HCT116 (cell line): ENCODE results near the gene WDR37. TPM values are rescaled to one million over a fixed set of nuclear protein-coding genes. Genes with fewer than 3 reads are reported as not detected.

Experiments
- ATAC-seq: fragments of 200-7000 bp; cut with Tn5 transposase; 2 replicates; pipeline ENCODE4 v1.9.1; 2020; ENCODE audit warnings: mild to moderate bottlenecking, moderate library complexity
- BruUV-seq: library from RNA; stranded (reverse); fragments of 400-500 nt; replicated peaks from 2 replicates; lab custom pipeline; 2021; lab: Mats Ljungman, UMichigan
- CTCF ChIA-PET: fragments of 300-600 bp; sonication (Branson Sonifier 250); formaldehyde crosslinking; loops from one replicate; lab custom pipeline; 2021; ENCODE audit warnings: antibody characterized with exemption; lab: Charles Lee
- POLR2A ChIA-PET: fragments of 300-600, 350-600 bp; sonication (Branson Sonifier 250); formaldehyde crosslinking; loops from one replicate; lab custom pipeline; 2021; ENCODE audit warnings: antibody characterized with exemption; lab: Charles Lee
- RAD21 ChIA-PET, 2 experiments: fragments of 300-600 bp; sonication (Branson Sonifier 250); formaldehyde crosslinking; loops; one replicate each; lab custom pipeline; 2023; ENCODE audit warnings: low total read pairs in 2 of 2; ENCODE audit not compliant: uncharacterized antibody in 2 of 2, unreplicated experiment in 2 of 2, low non-redundant PET in 1 of 2; lab: Charles Lee
- DNase-seq: peaks from one replicate; pipeline ENCODE4 v3.0.0-alpha.2; 2010; ENCODE audit warnings: low read depth, low spot score
- H2AFZ ChIP-seq: fragments of 200-600 bp; shearing (Covaris generic), sonication (generic); 2 replicates; pipeline ENCODE4 v1.6.1; 2017; ENCODE audit warnings: low read depth, mixed run types, mixed read lengths, antibody characterized with exemption, low read length; ENCODE audit not compliant: poor library complexity, severe bottlenecking
- H3K27ac ChIP-seq: 2 replicates; pipeline ENCODE4 v1.5.1; 2012; ENCODE audit warnings: low read depth, low read length
- H3K27me3 ChIP-seq: fragments of 200-600 bp; sonication (generic); 2 replicates; pipeline ENCODE4 v1.6.1; 2016; ENCODE audit warnings: mixed run types, low read length, mixed read lengths; ENCODE audit not compliant: insufficient read depth
- H3K36me3 ChIP-seq, 2 experiments: fragments of 200-500 bp in 1 of 2; fragments of 200-600 bp in 1 of 2; sonication (Bioruptor generic) in 1 of 2; sonication (generic) in 1 of 2; 2 replicates each; pipeline versions ENCODE4 v1.5.1 to v1.6.1; 2014 to 2016; ENCODE audit warnings: low read length in 2 of 2, inconsistent platforms in 1 of 2, mixed read lengths in 1 of 2, mixed run types in 1 of 2; ENCODE audit not compliant: insufficient read depth in 2 of 2, control insufficient read depth in 1 of 2
- H3K4me1 ChIP-seq, 2 experiments: fragments of 200-600 bp in 1 of 2; sonication (generic) in 1 of 2; 2 replicates each; pipeline versions ENCODE4 v1.5.1 to v1.6.1; 2012 to 2017; ENCODE audit warnings: low read length in 2 of 2, inconsistent platforms in 1 of 2, mild to moderate bottlenecking in 1 of 2, mixed read lengths in 1 of 2, mixed run types in 1 of 2, moderate library complexity in 1 of 2; ENCODE audit not compliant: insufficient read depth in 2 of 2, control insufficient read depth in 1 of 2
- H3K4me2 ChIP-seq: fragments of 200-600 bp; sonication (generic); 2 replicates; pipeline ENCODE4 v1.6.1; 2017; ENCODE audit warnings: mixed run types, low read length, mixed read lengths
- H3K4me3 ChIP-seq, 2 experiments: fragments of 200-600 bp in 1 of 2; sonication (generic) in 1 of 2; replicated peaks in 1 of 2; 2 replicates each; pipeline ENCODE4 v1.5.1; 2011 to 2016; ENCODE audit warnings: low read length in 2 of 2, control low read depth in 1 of 2, low read depth in 1 of 2, mild to moderate bottlenecking in 1 of 2, mixed read lengths in 1 of 2, mixed run types in 1 of 2
- H3K79me2 ChIP-seq: fragments of 200-600 bp; sonication (generic); 2 replicates; pipeline ENCODE4 v1.6.1; 2017; ENCODE audit warnings: mild to moderate bottlenecking, mixed run types, low read length, moderate library complexity, mixed read lengths; ENCODE audit not compliant: insufficient read depth
- H3K9ac ChIP-seq: fragments of 200-600 bp; sonication (generic); 2 replicates; pipeline ENCODE4 v1.6.1; 2016; ENCODE audit warnings: low read length, mixed read lengths
- H3K9me2 ChIP-seq: fragments of 200-600 bp; sonication (generic), shearing (Covaris generic); 2 replicates; pipeline ENCODE4 v1.6.1; 2017; ENCODE audit warnings: mixed run types, mild to moderate bottlenecking, moderate library complexity; ENCODE audit not compliant: insufficient read depth
- H3K9me3 ChIP-seq, 2 experiments: fragments of 200-500 bp in 1 of 2; fragments of 200-600 bp in 1 of 2; sonication (Bioruptor generic) in 1 of 2; sonication (generic) in 1 of 2; 2 replicates each; pipeline ENCODE4 v1.6.1; 2014 to 2017; ENCODE audit warnings: low read length in 2 of 2, mixed read lengths in 2 of 2, inconsistent platforms in 1 of 2, low read depth in 1 of 2, mild to moderate bottlenecking in 1 of 2, mixed run types in 1 of 2, moderate library complexity in 1 of 2; ENCODE audit not compliant: control insufficient read depth in 1 of 2, insufficient read depth in 1 of 2
- H4K20me1 ChIP-seq: fragments of 200-600 bp; sonication (generic), shearing (Covaris generic); 2 replicates; pipeline ENCODE4 v1.6.1; 2017; ENCODE audit warnings: mixed run types, mild to moderate bottlenecking, moderate library complexity; ENCODE audit not compliant: insufficient read depth
- CBX3 ChIP-seq: IDR thresholded peaks from 2 replicates; pipeline ENCODE4 v1.6.1; 2012; ENCODE audit warnings: low read depth
- CEBPB ChIP-seq: IDR thresholded peaks from 2 replicates; pipeline ENCODE4 v1.6.1; 2012; ENCODE audit warnings: low read depth
- EGR1 ChIP-seq: IDR thresholded peaks from 2 replicates; pipeline ENCODE4 v1.6.1; 2012; ENCODE audit warnings: low read depth
- ELF1 ChIP-seq: IDR thresholded peaks from 2 replicates; pipeline ENCODE4 v1.6.1; 2012; ENCODE audit warnings: low read depth, borderline replicate concordance
- EZH2 ChIP-seq: fragments of 200-600 bp; sonication (generic); IDR thresholded peaks from 2 replicates; pipeline ENCODE4 v1.6.1; 2017; ENCODE audit warnings: antibody characterized with exemption, mixed run types
- EZH2phosphoT487 ChIP-seq: fragments of 200-600 bp; IDR thresholded peaks from 2 replicates; pipeline ENCODE4 v1.6.1; 2018; ENCODE audit warnings: antibody characterized with exemption, borderline replicate concordance
- FOSL1 ChIP-seq: IDR thresholded peaks from 2 replicates; pipeline ENCODE4 v1.6.1; 2012; ENCODE audit warnings: low read depth
- JUND ChIP-seq: IDR thresholded peaks from 2 replicates; pipeline ENCODE4 v1.6.1; 2012
- POLR2A ChIP-seq: IDR thresholded peaks from 2 replicates; pipeline ENCODE4 v1.7.0; 2011; ENCODE audit warnings: borderline replicate concordance; ENCODE audit not compliant: insufficient read depth, insufficient read length; ENCODE audit errors: extremely low read depth
- POLR2AphosphoS5 ChIP-seq: IDR thresholded peaks from 2 replicates; pipeline ENCODE4 v1.6.1; 2011; ENCODE audit warnings: mild to moderate bottlenecking, low read depth, low read length, moderate library complexity
- SIN3A ChIP-seq: IDR thresholded peaks from 2 replicates; pipeline ENCODE4 v1.6.1; 2012; ENCODE audit warnings: low read depth
- SP1 ChIP-seq: IDR thresholded peaks from 2 replicates; pipeline ENCODE4 v1.6.1; 2012; ENCODE audit warnings: low read depth
- SRF ChIP-seq: IDR thresholded peaks from 2 replicates; pipeline ENCODE4 v1.6.1; 2012; ENCODE audit warnings: low read depth
- TCF7L2 ChIP-seq: IDR thresholded peaks from 2 replicates; pipeline ENCODE4 v1.7.0; 2011; ENCODE audit warnings: borderline replicate concordance, inconsistent platforms; ENCODE audit not compliant: insufficient read depth, insufficient read length; ENCODE audit errors: extremely low read depth
- YY1 ChIP-seq: IDR thresholded peaks from 2 replicates; pipeline ENCODE4 v1.6.1; 2011; ENCODE audit warnings: low read length, low read depth, moderate library complexity, mild to moderate bottlenecking; ENCODE audit not compliant: insufficient replicate concordance; ENCODE audit errors: extremely low read depth
- ZFX ChIP-seq: fragments of 450-650 bp; IDR thresholded peaks from 2 replicates; pipeline ENCODE4 v1.6.1; 2017
- intact Hi-C: fragments of 100-400 bp; cut with micrococcal nuclease; formaldehyde crosslinking; loops from 2 replicates; pipeline ENCODE4 v1.10.0; 2022
- total RNA-seq: library from RNA; stranded (reverse); gene quantifications from one replicate; pipeline ENCODE4 v1.2.1, GENCODE V29; 2021; ENCODE audit not compliant: unreplicated experiment
- TF ChIP-seq, protein P1 (sequence below): IDR thresholded peaks from 2 replicates; pipeline ENCODE4 v1.6.1; 2012
- TF ChIP-seq, protein P2 (sequence below): IDR thresholded peaks from 2 replicates; pipeline ENCODE4 v1.6.1; 2011; ENCODE audit warnings: mild to moderate bottlenecking, low read length, moderate library complexity; ENCODE audit not compliant: insufficient replicate concordance; ENCODE audit errors: extremely low read depth
- TF ChIP-seq, protein P3 (sequence below), 3 experiments: fragments of 200-600 bp in 1 of 3; sonication (generic) in 1 of 3; IDR thresholded peaks in 2 of 3; conservative IDR thresholded peaks in 1 of 3; 2 replicates each; pipeline ENCODE4 v1.5.1; 2012 to 2017; ENCODE audit warnings: low read depth in 2 of 3, low read length in 2 of 3, antibody characterized with exemption in 1 of 3, borderline replicate concordance in 1 of 3, control low read depth in 1 of 3, mild to moderate bottlenecking in 1 of 3, mixed read lengths in 1 of 3, mixed run types in 1 of 3, moderate library complexity in 1 of 3; ENCODE audit not compliant: insufficient read depth in 1 of 3
- TF ChIP-seq, protein P4 (sequence below): IDR thresholded peaks from 2 replicates; pipeline ENCODE4 v1.6.1; 2012

The WDR37 gene
- total RNA-seq, 1 experiment from 2014 or later, result 9.1 TPM

DNA sequence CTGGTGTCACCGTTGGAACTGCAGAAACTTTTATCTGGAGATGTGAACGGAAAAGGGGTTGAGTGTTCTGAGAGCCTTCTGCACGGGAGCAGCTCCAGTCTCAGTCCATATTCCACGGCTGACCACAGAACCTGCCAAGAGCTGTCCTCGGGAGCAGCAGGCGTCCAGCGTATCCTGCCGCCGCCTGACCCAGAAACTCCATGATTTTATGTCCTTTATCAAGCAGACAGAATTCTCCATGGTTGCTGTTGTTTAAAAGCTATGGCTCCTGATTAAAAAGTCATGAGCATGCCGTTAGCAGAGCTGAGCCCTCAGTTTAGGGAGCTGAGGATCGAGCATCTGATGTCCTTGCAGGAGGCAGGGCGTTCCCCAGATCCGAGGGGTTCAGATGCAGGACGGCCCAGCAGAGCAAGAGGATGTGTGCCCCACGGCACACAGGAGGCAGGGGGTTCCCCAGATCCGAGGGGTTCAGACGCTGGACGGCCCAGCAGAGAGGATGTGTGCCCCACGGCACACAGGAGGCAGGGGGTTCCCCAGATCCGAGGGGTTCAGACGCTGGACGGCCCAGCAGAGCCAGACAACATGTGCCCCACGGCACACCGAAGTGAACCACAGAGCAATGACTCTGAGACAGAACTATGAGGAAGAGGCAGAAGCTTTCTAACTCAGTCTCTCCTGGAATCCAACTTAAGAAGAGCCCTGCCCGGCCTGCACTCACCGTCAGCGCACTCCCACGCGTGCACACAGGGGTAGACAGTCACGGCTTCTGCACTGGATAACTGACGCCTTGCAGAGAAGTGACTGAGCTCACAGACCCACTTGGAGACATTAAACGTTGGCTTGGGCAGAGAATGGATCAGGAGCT is 96.4 kb downstream of the WDR37 start:
- no peak for TF ChIP-seq SIN3A
- TF ChIP-seq SRF, result no peak
- no peak for TF ChIP-seq YY1
- TF ChIP-seq, protein P1, sequence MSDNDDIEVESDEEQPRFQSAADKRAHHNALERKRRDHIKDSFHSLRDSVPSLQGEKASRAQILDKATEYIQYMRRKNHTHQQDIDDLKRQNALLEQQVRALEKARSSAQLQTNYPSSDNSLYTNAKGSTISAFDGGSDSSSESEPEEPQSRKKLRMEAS, result no peak
- TF ChIP-seq EGR1, result no peak
- no peak for TF ChIP-seq POLR2A
- no peak for TF ChIP-seq CEBPB
- TF ChIP-seq, protein P2, sequence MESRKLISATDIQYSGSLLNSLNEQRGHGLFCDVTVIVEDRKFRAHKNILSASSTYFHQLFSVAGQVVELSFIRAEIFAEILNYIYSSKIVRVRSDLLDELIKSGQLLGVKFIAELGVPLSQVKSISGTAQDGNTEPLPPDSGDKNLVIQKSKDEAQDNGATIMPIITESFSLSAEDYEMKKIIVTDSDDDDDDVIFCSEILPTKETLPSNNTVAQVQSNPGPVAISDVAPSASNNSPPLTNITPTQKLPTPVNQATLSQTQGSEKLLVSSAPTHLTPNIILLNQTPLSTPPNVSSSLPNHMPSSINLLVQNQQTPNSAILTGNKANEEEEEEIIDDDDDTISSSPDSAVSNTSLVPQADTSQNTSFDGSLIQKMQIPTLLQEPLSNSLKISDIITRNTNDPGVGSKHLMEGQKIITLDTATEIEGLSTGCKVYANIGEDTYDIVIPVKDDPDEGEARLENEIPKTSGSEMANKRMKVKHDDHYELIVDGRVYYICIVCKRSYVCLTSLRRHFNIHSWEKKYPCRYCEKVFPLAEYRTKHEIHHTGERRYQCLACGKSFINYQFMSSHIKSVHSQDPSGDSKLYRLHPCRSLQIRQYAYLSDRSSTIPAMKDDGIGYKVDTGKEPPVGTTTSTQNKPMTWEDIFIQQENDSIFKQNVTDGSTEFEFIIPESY, result no peak
- no peak for TF ChIP-seq JUND
- no peak for TF ChIP-seq EZH2phosphoT487
- TF ChIP-seq, protein P3, sequence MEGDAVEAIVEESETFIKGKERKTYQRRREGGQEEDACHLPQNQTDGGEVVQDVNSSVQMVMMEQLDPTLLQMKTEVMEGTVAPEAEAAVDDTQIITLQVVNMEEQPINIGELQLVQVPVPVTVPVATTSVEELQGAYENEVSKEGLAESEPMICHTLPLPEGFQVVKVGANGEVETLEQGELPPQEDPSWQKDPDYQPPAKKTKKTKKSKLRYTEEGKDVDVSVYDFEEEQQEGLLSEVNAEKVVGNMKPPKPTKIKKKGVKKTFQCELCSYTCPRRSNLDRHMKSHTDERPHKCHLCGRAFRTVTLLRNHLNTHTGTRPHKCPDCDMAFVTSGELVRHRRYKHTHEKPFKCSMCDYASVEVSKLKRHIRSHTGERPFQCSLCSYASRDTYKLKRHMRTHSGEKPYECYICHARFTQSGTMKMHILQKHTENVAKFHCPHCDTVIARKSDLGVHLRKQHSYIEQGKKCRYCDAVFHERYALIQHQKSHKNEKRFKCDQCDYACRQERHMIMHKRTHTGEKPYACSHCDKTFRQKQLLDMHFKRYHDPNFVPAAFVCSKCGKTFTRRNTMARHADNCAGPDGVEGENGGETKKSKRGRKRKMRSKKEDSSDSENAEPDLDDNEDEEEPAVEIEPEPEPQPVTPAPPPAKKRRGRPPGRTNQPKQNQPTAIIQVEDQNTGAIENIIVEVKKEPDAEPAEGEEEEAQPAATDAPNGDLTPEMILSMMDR (IDR thresholded peaks at IDR 0.05 in 2 of 3, conservative IDR thresholded peaks at IDR 0.05 in 1 of 3; ENCODE audit: borderline replicate concordance in 1 of 3, insufficient read depth in 1 of 3, low read depth in 2 of 3, low read length in 2 of 3), result no peak
- no peak for TF ChIP-seq TCF7L2
- no peak for TF ChIP-seq EZH2
- TF ChIP-seq, protein P4, sequence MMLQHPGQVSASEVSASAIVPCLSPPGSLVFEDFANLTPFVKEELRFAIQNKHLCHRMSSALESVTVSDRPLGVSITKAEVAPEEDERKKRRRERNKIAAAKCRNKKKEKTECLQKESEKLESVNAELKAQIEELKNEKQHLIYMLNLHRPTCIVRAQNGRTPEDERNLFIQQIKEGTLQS, result no peak
- TF ChIP-seq FOSL1, result no peak
- TF ChIP-seq ZFX, result no peak
- TF ChIP-seq SP1, result no peak
- no peak for TF ChIP-seq CBX3
- no peak for TF ChIP-seq POLR2AphosphoS5
- TF ChIP-seq ELF1, result no peak
- TF ChIP-seq, all 23 proteins: peak for 0
- no peaks in the 10 kb centered on the region for H3K9me3 ChIP-seq
- H3K4me1 ChIP-seq, result no peaks in the 10 kb centered on the region; a peak in 1 of 4 replicates
- intact Hi-C loops, result no loop called here
- ATAC-seq (no peak), DNase-seq (no peak)
- ChIA-PET POLR2A (no interaction called here), CTCF (no interaction called here), RAD21 (no interaction called here)
- no peaks in the 10 kb centered on the region for H3K9me2 ChIP-seq
- no peak overlapping the region for H3K4me3 ChIP-seq
- H3K79me2 ChIP-seq, result no peaks in the 10 kb centered on the region
- H3K27me3 ChIP-seq, result peaks cover 3% of the 10 kb centered on the region; the same call in 1 of the 2 replicates
- H4K20me1 ChIP-seq, result no peaks in the 10 kb centered on the region
- no peak overlapping the region for H2AFZ ChIP-seq
- no peak overlapping the region for H3K27ac ChIP-seq
- H3K4me2 ChIP-seq, result no peak overlapping the region
- no TSS peak for BruUV-seq
- H3K36me3 ChIP-seq, result no peaks in the 10 kb centered on the region
- no peak overlapping the region for H3K9ac ChIP-seq
